GM23338 (cell line): ENCODE measurements around the gene DPF3. TPM values are rescaled to one million over a fixed set of nuclear protein-coding genes. Genes with fewer than 3 reads are reported as not detected.

ENCODE experiments used
- ATAC-seq: fragments of 200-7000 bp; cut with Tn5 transposase; 3 replicates; pipeline ENCODE4 v1.9.1; 2020
- DNase-seq: peaks from one replicate; pipeline ENCODE4 v3.0.0-alpha.2; 2015; ENCODE audit warnings: low spot score
- H2AFZ ChIP-seq: fragments of 200-600 bp; sonication (generic); 2 replicates; pipeline ENCODE4 v1.8.0; 2016; ENCODE audit warnings: antibody characterized with exemption, mild to moderate bottlenecking, moderate library complexity
- H3F3A ChIP-seq: fragments of 200-600 bp; sonication (generic); replicated peaks from 2 replicates; pipeline ENCODE4 v1.8.0; 2017; ENCODE audit warnings: antibody characterized with exemption, mixed run types, low read depth
- H3K27ac ChIP-seq: fragments of 200-600 bp; sonication (generic); 2 replicates; pipeline ENCODE4 v1.6.1; 2016; ENCODE audit warnings: low read depth
- H3K27me3 ChIP-seq: fragments of 200-600 bp; sonication (generic); 2 replicates; pipeline ENCODE4 v1.8.0; 2016; ENCODE audit warnings: mild to moderate bottlenecking, mixed run types, moderate library complexity; ENCODE audit not compliant: insufficient read depth
- H3K36me3 ChIP-seq: fragments of 200-600 bp; sonication (generic); 2 replicates; pipeline ENCODE4 v1.8.0; 2016; ENCODE audit warnings: mild to moderate bottlenecking; ENCODE audit not compliant: insufficient read depth
- H3K4me1 ChIP-seq: fragments of 200-600 bp; sonication (generic); 2 replicates; pipeline ENCODE4 v1.8.0; 2016; ENCODE audit warnings: mild to moderate bottlenecking, moderate library complexity; ENCODE audit not compliant: insufficient read depth
- H3K4me2 ChIP-seq: fragments of 200-600 bp; sonication (generic); 2 replicates; pipeline ENCODE4 v1.7.1; 2017; ENCODE audit warnings: mixed run types
- H3K4me3 ChIP-seq: fragments of 200-600 bp; sonication (generic); 2 replicates; pipeline ENCODE4 v1.6.1; 2016; ENCODE audit warnings: mixed run types
- H3K79me2 ChIP-seq: fragments of 200-600 bp; sonication (generic); replicated peaks from 2 replicates; pipeline ENCODE4 v1.8.0; 2017; ENCODE audit warnings: mild to moderate bottlenecking; ENCODE audit not compliant: insufficient read depth
- H3K9me2 ChIP-seq: fragments of 200-600 bp; sonication (generic); 2 replicates; pipeline ENCODE4 v1.8.0; 2017; ENCODE audit not compliant: insufficient read depth
- H4K20me1 ChIP-seq: fragments of 200-600 bp; sonication (generic); replicated peaks from 2 replicates; pipeline ENCODE4 v1.8.0; 2017; ENCODE audit warnings: mild to moderate bottlenecking; ENCODE audit not compliant: insufficient read depth
- H3K27ac Mint-ChIP-seq: 2 replicates; pipeline ENCODE4 v1.8.0; 2020; ENCODE audit warnings: inconsistent platforms, mild to moderate bottlenecking, moderate library complexity, mixed read lengths
- H3K27me3 Mint-ChIP-seq: 3 replicates; pipeline ENCODE4 v1.8.0; 2022; ENCODE audit warnings: low read depth, mild to moderate bottlenecking, moderate library complexity, mixed read lengths, inconsistent platforms; ENCODE audit not compliant: insufficient read depth, poor library complexity
- H3K36me3 Mint-ChIP-seq: 3 replicates; pipeline ENCODE4 v1.8.0; 2021; ENCODE audit warnings: low read depth, mild to moderate bottlenecking, inconsistent platforms, moderate library complexity, mixed read lengths
- H3K4me1 Mint-ChIP-seq: 3 replicates; pipeline ENCODE4 v1.8.0; 2020; ENCODE audit warnings: mild to moderate bottlenecking, inconsistent platforms, mixed read lengths
- H3K4me3 Mint-ChIP-seq: 3 replicates; pipeline ENCODE4 v1.8.0; 2021; ENCODE audit warnings: moderate library complexity, mild to moderate bottlenecking, inconsistent platforms, mixed read lengths
- H3K9me3 Mint-ChIP-seq: 3 replicates; pipeline ENCODE4 v1.8.0; 2020; ENCODE audit warnings: moderate library complexity, mild to moderate bottlenecking, inconsistent platforms, mixed read lengths
- CREB1 ChIP-seq: fragments of 250-450 bp; sonication (Bioruptor Pico); IDR thresholded peaks from 2 replicates; pipeline ENCODE4 v1.5.0; 2020; ENCODE audit warnings: low read depth, mild to moderate bottlenecking, moderate library complexity
- CTCF ChIP-seq, 2 experiments: fragments of 200-600 bp in 1 of 2; sonication (generic) in 1 of 2; conservative IDR thresholded peaks; 2 replicates each; pipeline versions ENCODE4 v1.5.1 to v1.6.1; 2016 to 2017; ENCODE audit warnings: antibody characterized with exemption in 2 of 2, low read depth in 2 of 2, mild to moderate bottlenecking in 2 of 2, moderate library complexity in 1 of 2
- EZH2 ChIP-seq: fragments of 200-600 bp; sonication (generic); IDR thresholded peaks from one replicate; pipeline ENCODE4 v1.8.0; 2017; ENCODE audit warnings: antibody characterized with exemption, mild to moderate bottlenecking, low read depth; ENCODE audit not compliant: unreplicated experiment
- EZH2phosphoT487 ChIP-seq: fragments of 200-600 bp; sonication (generic); IDR thresholded peaks from one replicate; pipeline ENCODE4 v1.8.1; 2018; ENCODE audit warnings: antibody characterized with exemption; ENCODE audit not compliant: unreplicated experiment
- JUNB ChIP-seq: IDR thresholded peaks from one replicate; pipeline ENCODE4 v1.6.1; 2016; ENCODE audit warnings: antibody characterized with exemption; ENCODE audit not compliant: unreplicated experiment
- NANOG ChIP-seq: IDR thresholded peaks from 2 replicates; pipeline ENCODE4 v1.6.1; 2016; ENCODE audit warnings: antibody characterized with exemption, borderline replicate concordance
- POLR2AphosphoS5 ChIP-seq: IDR thresholded peaks from 2 replicates; pipeline ENCODE4 v1.6.1; 2016; ENCODE audit warnings: antibody characterized with exemption, low read depth
- STAT1 ChIP-seq: IDR thresholded peaks from one replicate; pipeline ENCODE4 v1.6.1; 2016; ENCODE audit warnings: antibody characterized with exemption; ENCODE audit not compliant: unreplicated experiment
- ZNF114 ChIP-seq: fragments of 250-450 bp; sonication (Bioruptor Pico); IDR thresholded peaks from 2 replicates; pipeline ENCODE4 v1.5.0; 2020; ENCODE audit warnings: mild to moderate bottlenecking, moderate library complexity
- ZNF331 ChIP-seq: fragments of 250-450 bp; sonication (Bioruptor Pico); IDR thresholded peaks from 2 replicates; pipeline ENCODE4 v1.5.0; 2020; ENCODE audit warnings: low read depth, mild to moderate bottlenecking, moderate library complexity
- ZNF462 ChIP-seq: fragments of 250-450 bp; sonication (Bioruptor Pico); IDR thresholded peaks from 2 replicates; pipeline ENCODE4 v1.5.0; 2020; ENCODE audit warnings: mild to moderate bottlenecking, moderate library complexity
- polyA plus RNA-seq: library from polyadenylated mRNA; unstranded; fragments of >200 nt; fragmentation: Nextera tagmentation; extraction: Ambion mirVana; gene quantifications from 2 replicates; pipeline ENCODE4 v1.2.1, GENCODE V29; 2016
- total RNA-seq: library from RNA; depleted of rRNA; stranded (reverse); fragments of >200 nt; shearing (Covaris generic); gene quantifications from 2 replicates; pipeline ENCODE4 v1.2.3, GENCODE V29; 2014
- TF ChIP-seq, protein P1 (sequence below): IDR thresholded peaks from 2 replicates; pipeline ENCODE4 v1.6.1; 2016; ENCODE audit warnings: antibody characterized with exemption
- TF ChIP-seq, protein P2 (sequence below): IDR thresholded peaks from one replicate; pipeline ENCODE4 v1.6.1; 2018; ENCODE audit warnings: antibody characterized with exemption; ENCODE audit not compliant: unreplicated experiment

DPF3 gene
- total and polyA plus RNA-seq, 2 experiments from 2014 or later: 0.18 to 1.0 TPM

- Histone ChIP-seq H3K36me3 (no peaks in the 10 kb centered on the region), H3F3A (no peaks in the 10 kb centered on the region), H4K20me1 (no peaks in the 10 kb centered on the region), H3K4me1 (no peaks in the 10 kb centered on the region; the same call in 1 of the 2 replicates), H3K79me2 (no peaks in the 10 kb centered on the region), H3K27me3 (no peaks in the 10 kb centered on the region), H3K9me2 (0 out of 2 replicates have a peak, but pooled peaks cover 3% of the 10 kb centered on the region), H3K4me2 (no peak overlapping the region), H2AFZ (no peak overlapping the region), H3K4me3 (no peak overlapping the region), H3K27ac (no peak overlapping the region)
- Mint-ChIP-seq H3K27ac (no peak overlapping the region), H3K36me3 (no peaks in the 10 kb centered on the region), H3K4me3 (no peak overlapping the region), H3K4me1 (peaks cover 9% of the 10 kb centered on the region; the same call in 2 of the 3 replicates), H3K9me3 (peaks cover 2% of the 10 kb centered on the region; the same call in 1 of the 3 replicates), H3K27me3 (peaks cover 8% of the 10 kb centered on the region)
- no peak for DNase-seq
- no peak for ATAC-seq
- TF ChIP-seq JUNB: no peak
- no peak for TF ChIP-seq CREB1 (CRISPR knock-in tag)
- TF ChIP-seq EZH2: no peak
- no peak for TF ChIP-seq POLR2AphosphoS5
- no peak for TF ChIP-seq ZNF114 (CRISPR knock-in tag)
- TF ChIP-seq STAT1: no peak
- no peak for TF ChIP-seq EZH2phosphoT487
- TF ChIP-seq CTCF (conservative IDR thresholded peaks at IDR 0.05; ENCODE audit: low read depth in 2 of 2): no peak
- TF ChIP-seq, protein P1, sequence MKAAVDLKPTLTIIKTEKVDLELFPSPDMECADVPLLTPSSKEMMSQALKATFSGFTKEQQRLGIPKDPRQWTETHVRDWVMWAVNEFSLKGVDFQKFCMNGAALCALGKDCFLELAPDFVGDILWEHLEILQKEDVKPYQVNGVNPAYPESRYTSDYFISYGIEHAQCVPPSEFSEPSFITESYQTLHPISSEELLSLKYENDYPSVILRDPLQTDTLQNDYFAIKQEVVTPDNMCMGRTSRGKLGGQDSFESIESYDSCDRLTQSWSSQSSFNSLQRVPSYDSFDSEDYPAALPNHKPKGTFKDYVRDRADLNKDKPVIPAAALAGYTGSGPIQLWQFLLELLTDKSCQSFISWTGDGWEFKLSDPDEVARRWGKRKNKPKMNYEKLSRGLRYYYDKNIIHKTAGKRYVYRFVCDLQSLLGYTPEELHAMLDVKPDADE: no peak
- no peak for TF ChIP-seq ZNF331 (CRISPR knock-in tag)
- no peak for TF ChIP-seq NANOG
- no peak for TF ChIP-seq ZNF462 (CRISPR knock-in tag)
- TF ChIP-seq, protein P2, sequence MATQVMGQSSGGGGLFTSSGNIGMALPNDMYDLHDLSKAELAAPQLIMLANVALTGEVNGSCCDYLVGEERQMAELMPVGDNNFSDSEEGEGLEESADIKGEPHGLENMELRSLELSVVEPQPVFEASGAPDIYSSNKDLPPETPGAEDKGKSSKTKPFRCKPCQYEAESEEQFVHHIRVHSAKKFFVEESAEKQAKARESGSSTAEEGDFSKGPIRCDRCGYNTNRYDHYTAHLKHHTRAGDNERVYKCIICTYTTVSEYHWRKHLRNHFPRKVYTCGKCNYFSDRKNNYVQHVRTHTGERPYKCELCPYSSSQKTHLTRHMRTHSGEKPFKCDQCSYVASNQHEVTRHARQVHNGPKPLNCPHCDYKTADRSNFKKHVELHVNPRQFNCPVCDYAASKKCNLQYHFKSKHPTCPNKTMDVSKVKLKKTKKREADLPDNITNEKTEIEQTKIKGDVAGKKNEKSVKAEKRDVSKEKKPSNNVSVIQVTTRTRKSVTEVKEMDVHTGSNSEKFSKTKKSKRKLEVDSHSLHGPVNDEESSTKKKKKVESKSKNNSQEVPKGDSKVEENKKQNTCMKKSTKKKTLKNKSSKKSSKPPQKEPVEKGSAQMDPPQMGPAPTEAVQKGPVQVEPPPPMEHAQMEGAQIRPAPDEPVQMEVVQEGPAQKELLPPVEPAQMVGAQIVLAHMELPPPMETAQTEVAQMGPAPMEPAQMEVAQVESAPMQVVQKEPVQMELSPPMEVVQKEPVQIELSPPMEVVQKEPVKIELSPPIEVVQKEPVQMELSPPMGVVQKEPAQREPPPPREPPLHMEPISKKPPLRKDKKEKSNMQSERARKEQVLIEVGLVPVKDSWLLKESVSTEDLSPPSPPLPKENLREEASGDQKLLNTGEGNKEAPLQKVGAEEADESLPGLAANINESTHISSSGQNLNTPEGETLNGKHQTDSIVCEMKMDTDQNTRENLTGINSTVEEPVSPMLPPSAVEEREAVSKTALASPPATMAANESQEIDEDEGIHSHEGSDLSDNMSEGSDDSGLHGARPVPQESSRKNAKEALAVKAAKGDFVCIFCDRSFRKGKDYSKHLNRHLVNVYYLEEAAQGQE: no peak
Observed at GRCh38 chr14:72595152-72595862, 298.6 kb downstream of the DPF3 start.
